Ishikawa (cell line): Measurements from ENCODE around the gene CFAP92.

Source experiments
- CEBPB ChIP-seq: IDR thresholded peaks from 2 replicates; pipeline ENCODE4 v1.6.1; 2012
- CREB1 ChIP-seq: IDR thresholded peaks from 2 replicates; pipeline ENCODE4 v1.6.1; 2012; ENCODE audit warnings: low read depth
- EGR1 ChIP-seq: IDR thresholded peaks from 2 replicates; pipeline ENCODE4 v1.6.1; 2012
- EP300 ChIP-seq: IDR thresholded peaks from 2 replicates; pipeline ENCODE4 v1.6.1; 2012; ENCODE audit warnings: borderline replicate concordance
- FOXM1 ChIP-seq: IDR thresholded peaks from 2 replicates; pipeline ENCODE4 v1.6.1; 2012; ENCODE audit warnings: low read depth, borderline replicate concordance
- NFIC ChIP-seq: IDR thresholded peaks from 2 replicates; pipeline ENCODE4 v1.6.1; 2012
- RAD21 ChIP-seq: IDR thresholded peaks from 2 replicates; pipeline ENCODE4 v1.6.1; 2012; ENCODE audit warnings: low read depth
- TAF1 ChIP-seq: IDR thresholded peaks from 2 replicates; pipeline ENCODE4 v1.6.1; 2012; ENCODE audit warnings: low read depth, mild to moderate bottlenecking
- TCF12 ChIP-seq: IDR thresholded peaks from 2 replicates; pipeline ENCODE4 v1.6.1; 2012; ENCODE audit warnings: low read depth
- TEAD4 ChIP-seq: IDR thresholded peaks from 2 replicates; pipeline ENCODE4 v1.6.1; 2012
- USF1 ChIP-seq: IDR thresholded peaks from 2 replicates; pipeline ENCODE4 v1.6.1; 2012
- YY1 ChIP-seq: IDR thresholded peaks from 2 replicates; pipeline ENCODE4 v1.6.1; 2012; ENCODE audit warnings: low read depth
- ZBTB7A ChIP-seq: IDR thresholded peaks from 2 replicates; pipeline ENCODE4 v1.6.1; 2012; ENCODE audit warnings: low read depth
- TF ChIP-seq, protein P1 (sequence below): IDR thresholded peaks from 2 replicates; pipeline ENCODE4 v1.6.1; 2012
- TF ChIP-seq, protein P2 (sequence below): IDR thresholded peaks from 2 replicates; pipeline ENCODE4 v1.6.1; 2012; ENCODE audit warnings: low read depth, mild to moderate bottlenecking

The CFAP92 gene

GRCh38 chr3:128875556-128876120 is 118.2 kb downstream of the CFAP92 start:
- TF ChIP-seq RAD21 = peak; percentile 44
- no peak for TF ChIP-seq TEAD4

DNA sequence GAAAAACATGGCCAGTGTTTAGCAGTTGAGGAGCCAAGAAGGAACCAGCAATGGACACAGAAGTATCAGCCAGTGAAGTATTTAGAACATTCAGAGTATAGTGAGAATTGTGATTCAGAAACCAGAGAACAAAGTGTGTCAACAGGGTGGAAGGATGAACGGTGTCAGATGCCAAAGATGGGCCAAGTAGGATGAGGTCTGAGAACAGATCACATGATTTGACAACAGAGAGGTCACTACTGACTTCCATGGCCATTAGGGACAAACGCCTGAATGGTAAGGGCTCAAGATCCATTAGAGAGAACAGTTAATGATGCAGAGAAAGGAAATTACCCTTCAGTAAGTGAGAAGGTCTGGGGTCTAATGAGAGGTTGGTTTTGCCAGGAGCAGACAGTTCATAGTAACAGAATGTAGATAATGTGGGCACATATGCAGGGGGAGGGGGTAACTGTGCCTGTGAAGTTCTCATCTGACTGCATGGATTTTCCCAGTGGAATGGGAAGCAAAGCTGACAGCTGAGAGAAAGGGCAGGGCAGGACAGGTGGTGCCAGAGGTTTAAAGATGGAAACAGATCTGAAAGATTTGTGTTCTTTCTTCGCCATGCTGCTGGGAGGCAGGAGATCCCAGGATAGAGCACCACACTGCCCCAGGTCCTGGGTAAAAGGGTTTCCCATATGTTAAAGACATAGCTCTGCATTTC is 119.2 kb downstream of the CFAP92 start:
- TF ChIP-seq ZBTB7A (no peak), EP300 (no peak), TAF1 (no peak), NFIC (no peak)

DNA sequence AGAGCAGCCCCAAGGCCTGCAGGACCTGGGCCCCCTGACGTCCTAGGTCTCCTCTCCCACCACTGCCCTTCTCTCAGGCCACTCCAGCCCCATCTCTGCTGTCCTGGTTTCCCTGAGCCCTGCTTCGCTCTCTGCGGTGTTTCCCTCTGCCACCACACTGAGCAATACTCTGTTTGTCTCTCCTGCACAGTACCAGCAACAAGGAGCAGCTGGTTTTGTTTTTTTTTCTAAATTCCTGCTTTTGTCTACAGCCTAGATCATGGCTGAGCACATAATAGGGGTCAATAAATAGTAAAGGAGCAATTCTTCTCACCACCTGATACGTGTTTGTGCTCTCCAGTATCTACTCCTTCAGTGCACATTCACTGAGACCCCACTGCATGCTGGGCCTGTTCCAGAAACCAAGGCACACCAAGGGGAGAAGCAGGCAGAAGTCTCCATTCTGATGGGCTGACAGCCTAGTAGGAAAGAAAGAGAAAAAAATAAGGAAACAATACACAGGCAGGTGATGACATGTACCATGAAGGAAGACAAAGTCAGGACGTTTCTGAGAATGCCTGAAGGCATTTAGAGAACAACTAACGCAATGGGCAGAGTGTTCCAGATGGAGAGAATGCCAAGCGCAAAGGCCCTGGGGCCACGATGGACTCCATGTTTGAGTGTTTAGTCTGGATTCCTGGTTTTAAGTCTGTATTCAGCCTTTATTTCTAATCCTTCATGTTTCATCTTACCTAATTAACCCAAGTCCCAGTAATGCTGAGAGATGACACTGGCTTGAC is 120.4 kb downstream of the CFAP92 start:
- no peak for TF ChIP-seq NFIC
- TF ChIP-seq USF1 = no peak
- TF ChIP-seq RAD21 = no peak

DNA sequence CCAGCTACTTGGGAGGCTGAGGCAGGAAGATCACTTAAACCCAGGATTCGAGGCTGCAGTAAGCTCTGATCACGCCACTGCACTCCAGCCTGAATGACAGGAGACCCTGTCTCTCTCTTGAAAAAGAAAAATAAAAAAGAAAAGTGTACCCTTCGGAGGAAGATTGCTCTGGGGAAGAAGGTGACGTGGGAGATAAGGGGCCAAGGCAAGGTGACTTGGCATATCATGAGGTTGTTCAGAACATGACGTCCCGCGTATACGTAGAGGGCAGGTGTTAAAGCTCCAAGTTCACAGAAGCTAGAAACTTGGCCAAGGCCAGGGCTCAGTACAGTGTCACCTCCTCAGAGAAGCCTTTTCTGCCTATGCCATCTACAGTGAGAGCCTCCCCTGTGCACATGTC is 121.1 kb downstream of the CFAP92 start:
- no peak for TF ChIP-seq YY1
- TF ChIP-seq CEBPB = no peak
- TF ChIP-seq ZBTB7A = no peak
- TF ChIP-seq NFIC = no peak
- TF ChIP-seq USF1 = no peak
- TF ChIP-seq, protein P1, sequence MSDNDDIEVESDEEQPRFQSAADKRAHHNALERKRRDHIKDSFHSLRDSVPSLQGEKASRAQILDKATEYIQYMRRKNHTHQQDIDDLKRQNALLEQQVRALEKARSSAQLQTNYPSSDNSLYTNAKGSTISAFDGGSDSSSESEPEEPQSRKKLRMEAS = no peak
- no peak for TF ChIP-seq EP300
- TF ChIP-seq RAD21 = no peak

DNA sequence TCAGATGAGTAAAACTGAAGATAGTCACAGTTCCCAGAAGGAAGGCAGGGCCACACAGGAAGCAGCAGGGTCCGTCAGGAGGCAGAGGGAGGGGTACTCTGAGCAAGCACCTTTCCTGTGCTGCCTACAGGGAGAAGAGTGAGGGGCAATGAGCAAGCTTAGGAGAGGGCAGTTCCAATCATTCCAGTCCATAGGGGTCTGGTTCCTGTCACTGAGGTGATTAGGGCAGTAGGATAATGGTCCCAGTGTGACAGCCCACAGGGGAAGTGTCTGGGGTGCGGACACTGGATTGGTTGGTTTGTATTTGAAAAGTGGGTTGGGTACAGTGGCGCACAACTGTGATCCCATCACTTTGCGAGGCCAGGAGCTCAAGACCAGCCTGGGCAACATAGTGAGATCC is 121.6 kb downstream of the CFAP92 start:
- TF ChIP-seq NFIC = no peak
- no peak for TF ChIP-seq TEAD4
- no peak for TF ChIP-seq CEBPB
- TF ChIP-seq, protein P2, sequence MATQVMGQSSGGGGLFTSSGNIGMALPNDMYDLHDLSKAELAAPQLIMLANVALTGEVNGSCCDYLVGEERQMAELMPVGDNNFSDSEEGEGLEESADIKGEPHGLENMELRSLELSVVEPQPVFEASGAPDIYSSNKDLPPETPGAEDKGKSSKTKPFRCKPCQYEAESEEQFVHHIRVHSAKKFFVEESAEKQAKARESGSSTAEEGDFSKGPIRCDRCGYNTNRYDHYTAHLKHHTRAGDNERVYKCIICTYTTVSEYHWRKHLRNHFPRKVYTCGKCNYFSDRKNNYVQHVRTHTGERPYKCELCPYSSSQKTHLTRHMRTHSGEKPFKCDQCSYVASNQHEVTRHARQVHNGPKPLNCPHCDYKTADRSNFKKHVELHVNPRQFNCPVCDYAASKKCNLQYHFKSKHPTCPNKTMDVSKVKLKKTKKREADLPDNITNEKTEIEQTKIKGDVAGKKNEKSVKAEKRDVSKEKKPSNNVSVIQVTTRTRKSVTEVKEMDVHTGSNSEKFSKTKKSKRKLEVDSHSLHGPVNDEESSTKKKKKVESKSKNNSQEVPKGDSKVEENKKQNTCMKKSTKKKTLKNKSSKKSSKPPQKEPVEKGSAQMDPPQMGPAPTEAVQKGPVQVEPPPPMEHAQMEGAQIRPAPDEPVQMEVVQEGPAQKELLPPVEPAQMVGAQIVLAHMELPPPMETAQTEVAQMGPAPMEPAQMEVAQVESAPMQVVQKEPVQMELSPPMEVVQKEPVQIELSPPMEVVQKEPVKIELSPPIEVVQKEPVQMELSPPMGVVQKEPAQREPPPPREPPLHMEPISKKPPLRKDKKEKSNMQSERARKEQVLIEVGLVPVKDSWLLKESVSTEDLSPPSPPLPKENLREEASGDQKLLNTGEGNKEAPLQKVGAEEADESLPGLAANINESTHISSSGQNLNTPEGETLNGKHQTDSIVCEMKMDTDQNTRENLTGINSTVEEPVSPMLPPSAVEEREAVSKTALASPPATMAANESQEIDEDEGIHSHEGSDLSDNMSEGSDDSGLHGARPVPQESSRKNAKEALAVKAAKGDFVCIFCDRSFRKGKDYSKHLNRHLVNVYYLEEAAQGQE = no peak
- no peak for TF ChIP-seq EP300
- TF ChIP-seq, protein P1 = no peak
- TF ChIP-seq USF1 = no peak
- TF ChIP-seq EGR1 = no peak
- no peak for TF ChIP-seq CREB1
- TF ChIP-seq YY1 = no peak
- TF ChIP-seq ZBTB7A = no peak
- TF ChIP-seq TAF1 = no peak
- TF ChIP-seq FOXM1 = no peak
- TF ChIP-seq RAD21 = no peak
- TF ChIP-seq TCF12 = no peak

DNA sequence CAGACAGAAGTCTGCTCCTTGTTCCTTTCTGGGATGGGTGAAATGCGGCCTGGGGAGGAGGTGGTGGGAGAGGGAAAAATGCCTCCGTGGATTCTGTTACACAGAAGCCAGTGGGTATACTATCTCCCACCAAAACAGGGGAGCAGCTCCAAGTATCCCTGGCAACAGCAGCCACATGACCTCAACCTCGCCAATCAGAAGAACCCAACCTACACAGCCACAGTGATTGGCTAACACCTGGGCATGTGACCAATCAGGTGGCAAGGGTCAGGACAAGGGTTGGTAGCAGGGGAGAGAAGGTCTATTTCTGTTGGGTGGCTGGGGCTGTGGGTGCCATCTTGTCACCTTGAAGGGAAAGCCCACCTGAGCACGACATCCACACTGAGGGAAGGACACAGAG is 123.5 kb downstream of the CFAP92 start:
- peak; percentile 86 for TF ChIP-seq USF1
- TF ChIP-seq NFIC = no peak

- no peak for TF ChIP-seq EGR1
- TF ChIP-seq FOXM1 = no peak
- no peak for TF ChIP-seq ZBTB7A
- no peak for TF ChIP-seq USF1
- TF ChIP-seq YY1 = no peak
- no peak for TF ChIP-seq RAD21
- TF ChIP-seq, protein P2 = no peak
- no peak for TF ChIP-seq EP300
- TF ChIP-seq TAF1 = no peak
- no peak for TF ChIP-seq NFIC
- TF ChIP-seq CEBPB = no peak
- no peak for TF ChIP-seq CREB1
- no peak for TF ChIP-seq TEAD4
- no peak for TF ChIP-seq TCF12
- TF ChIP-seq, protein P1 = no peak
These were observed 126.4 kb downstream of the CFAP92 start for GRCh38 chr3:128867200-128868125.
